ENCODE results near the gene CRPPA.
"Not testable (repeated sequence)": the region's sequence is repeated elsewhere in the genome, so short reads cannot be mapped to it uniquely, and the experiment has no call there.

Gene CRPPA

DNA sequence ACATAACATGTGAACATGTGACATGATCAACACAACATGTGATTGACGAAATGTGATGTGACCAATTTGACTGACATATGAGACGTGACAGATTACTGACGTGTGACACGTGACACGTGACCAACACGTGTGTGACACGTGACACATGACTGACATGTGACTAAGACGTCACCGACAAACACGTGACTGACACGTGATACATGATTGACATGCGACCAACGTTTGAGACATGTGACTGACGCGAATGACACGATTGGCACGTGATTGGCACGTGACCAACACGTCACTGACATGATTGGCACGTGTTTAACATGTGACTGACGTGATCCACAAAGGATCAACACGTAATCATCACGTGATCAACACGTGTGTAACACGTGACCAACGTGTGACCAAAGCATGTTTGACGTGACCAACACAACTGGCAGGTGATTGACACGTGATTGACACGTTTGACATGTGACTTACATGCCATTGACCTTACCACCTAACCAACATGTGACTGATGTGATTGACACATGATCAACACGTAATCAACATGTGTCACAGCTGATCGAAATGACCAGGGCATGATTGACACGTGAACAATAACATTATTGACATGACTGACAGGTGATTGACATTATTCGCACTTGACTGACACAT is 23.7 kb downstream of the CRPPA start:
- DNase-seq (ENCODE audit: low read depth in 2 of 2) = no peak

DNA sequence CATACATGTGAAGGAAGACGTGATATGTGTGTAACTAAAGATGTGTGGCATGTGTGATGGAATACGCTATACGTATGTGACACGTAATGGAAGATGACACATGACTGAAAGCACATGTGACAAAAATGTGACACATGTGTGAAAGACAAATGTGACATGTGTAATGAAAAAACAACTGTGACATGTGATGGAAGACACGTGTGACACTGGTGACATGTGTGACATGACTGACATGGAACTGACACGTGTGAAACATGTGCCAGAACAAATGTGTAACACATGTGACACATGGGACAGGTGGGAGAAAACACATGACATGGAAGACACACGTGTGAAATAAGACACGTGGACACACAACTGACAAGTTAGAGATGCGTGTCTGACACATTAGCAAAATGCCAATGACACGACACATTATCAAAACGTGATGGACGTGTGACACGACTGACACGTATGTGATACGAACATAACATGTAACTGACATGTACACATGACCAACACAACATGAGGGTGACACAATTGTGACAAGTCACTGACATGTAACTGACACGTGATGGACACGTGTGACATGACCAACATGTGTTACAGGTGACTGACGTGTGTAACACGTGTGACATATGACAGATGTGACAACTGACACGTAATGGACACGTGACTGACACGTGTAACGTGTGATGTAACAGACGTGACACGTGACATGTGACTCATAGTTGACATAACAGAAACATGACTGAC is 24.4 kb downstream of the CRPPA start:
- no peak for DNase-seq (ENCODE audit: low read depth in 2 of 2)

DNA sequence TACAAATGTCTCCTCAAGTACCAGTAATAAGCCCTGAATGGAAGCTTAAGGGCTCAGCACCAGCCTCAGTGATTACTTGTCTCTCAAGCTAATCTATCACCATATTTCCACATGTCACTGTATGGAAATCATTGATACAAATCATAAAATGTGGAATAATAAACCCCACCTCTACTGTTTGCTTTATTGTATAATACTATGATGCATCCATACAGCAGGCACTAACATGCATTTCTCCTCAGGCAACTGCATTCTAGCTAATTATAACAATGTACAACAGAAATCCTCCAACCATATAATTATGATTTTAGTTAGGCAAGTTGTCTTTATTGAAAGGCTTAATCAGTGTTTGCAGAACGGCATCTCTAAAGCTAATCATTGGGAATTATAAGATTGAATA is 26.2 kb downstream of the CRPPA start:
- no peak for DNase-seq (ENCODE audit: low read depth in 2 of 2)

DNA sequence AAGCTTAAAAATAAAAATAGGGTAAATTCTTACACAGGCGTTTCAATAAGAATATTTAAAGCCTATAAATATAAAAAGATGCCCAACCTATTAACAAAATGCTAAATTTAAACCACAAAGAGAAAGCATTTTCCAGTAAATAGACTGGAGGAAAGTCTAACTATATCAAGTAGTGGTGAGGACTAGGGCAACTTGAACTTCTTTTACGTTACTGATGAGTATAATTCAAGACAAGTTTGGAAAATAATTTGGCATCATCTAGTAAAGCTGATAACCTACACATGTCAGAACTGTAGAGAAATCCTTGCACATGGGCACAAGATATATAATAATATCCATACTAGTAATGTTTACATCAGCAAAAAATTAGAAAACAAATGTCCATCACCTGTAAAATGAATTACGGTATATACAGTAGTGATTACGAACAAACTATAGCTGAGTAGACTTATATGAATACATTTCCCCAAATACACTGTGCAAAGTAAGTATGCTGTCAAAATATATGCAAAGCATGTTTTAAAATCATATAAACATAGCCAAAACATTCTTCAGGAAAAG is 27.4 kb downstream of the CRPPA start:
- no peak for DNase-seq (ENCODE audit: low read depth in 2 of 2)

DNA sequence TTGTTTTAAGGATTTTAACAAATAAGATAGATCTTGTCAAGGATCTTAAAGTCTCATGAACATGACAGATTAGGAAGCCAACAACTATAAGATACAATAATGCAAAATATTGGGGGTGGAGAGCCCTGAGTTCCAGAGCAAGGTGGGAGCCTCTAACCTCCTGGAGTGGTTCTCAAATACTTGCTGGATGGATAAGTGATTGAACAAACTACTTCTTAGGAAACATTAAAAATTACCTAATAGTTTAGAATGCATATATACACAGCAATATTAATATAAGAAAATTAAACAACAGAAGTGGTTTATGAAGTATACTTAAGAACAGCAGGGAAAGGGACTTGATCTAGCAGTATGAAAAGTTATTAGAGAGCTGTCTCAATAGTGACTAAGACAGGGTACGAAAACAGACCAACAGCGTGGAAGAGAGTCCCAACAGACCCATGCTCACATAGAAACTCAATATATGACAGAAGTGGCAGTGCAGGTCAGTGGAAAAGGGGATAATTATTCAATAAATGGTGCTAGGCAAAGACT is 28.3 kb downstream of the CRPPA start:
- DNase-seq (ENCODE audit: low read depth in 2 of 2) = no peak

GRCh38 chr7:16383786-16384185 is 37.6 kb downstream of the CRPPA start:
- not testable (repeated sequence) for DNase-seq (ENCODE audit: low read depth in 2 of 2)

- not testable (repeated sequence) for DNase-seq (ENCODE audit: low read depth in 2 of 2)
These were observed 38.2 kb downstream of the CRPPA start for GRCh38 chr7:16383103-16383502.

Measured in stimulated activated CD8-positive, alpha-beta memory T cell treated with anti-CD3 and anti-CD28 coated beads, Interleukin-2, amount 100 ng/mL, for 1 hour (primary cell).